Measurements from ENCODE around the gene ATG2A. TPM values are rescaled to one million over a fixed set of nuclear protein-coding genes. Genes with fewer than 3 reads are reported as not detected.
A peak's percentile ranks its signal among the peaks of the same experiment; 100 is the strongest.

The ATG2A gene
- total and polyA plus RNA-seq, 9 of the 15 experiments (the other 6 are each of a cell fraction or from before 2014, with no cell fraction given): 0.25 to 45.9 (median 5.2) TPM

GRCh38 chr11:64849598-64850356 lies 67.2 kb downstream of the ATG2A start:
- Histone ChIP-seq H2AFZ (ENCODE audit: low read depth, low read length) (no peak overlapping the region; the same call in 1 of the 2 replicates), H3K27me3 (ENCODE audit: control insufficient read depth in 2 of 2, insufficient read depth in 2 of 2, low read length in 2 of 2) (no peaks in the 10 kb centered on the region), H3K79me2 (ENCODE audit: control insufficient read depth, insufficient read depth, low read length) (no peaks in the 10 kb centered on the region), H3K4me3 (no peak overlapping the region), H3K27ac (ENCODE audit: extremely low read depth, low read depth, low read length) (no peak overlapping the region), H3K9me3 (replicated peaks; ENCODE audit: control insufficient read depth, insufficient read depth, low read depth, low read length) (no peaks in the 10 kb centered on the region), H3K9me1 (ENCODE audit: control insufficient read depth, insufficient read depth, low read length) (no peaks in the 10 kb centered on the region), H3K9ac (ENCODE audit: insufficient read depth in 1 of 2, low read depth in 2 of 2, low read length in 2 of 2) (peak overlapping the region in 1 of 2 experiments; percentile 87; a peak in 2 of 4 replicates), H3K4me1 (replicated peaks in 1 of 2; ENCODE audit: control insufficient read depth in 2 of 2, insufficient read depth in 2 of 2, low read length in 2 of 2) (peaks cover 39 to 83% of the 10 kb centered on the region in 2 experiments), H3K36me3 (ENCODE audit: control insufficient read depth, insufficient read depth, low read length) (peaks cover 18% of the 10 kb centered on the region; the same call in 2 of the 3 replicates), H4K20me1 (replicated peaks; ENCODE audit: control insufficient read depth, insufficient read depth, low read length) (no peaks in the 10 kb centered on the region), H3K4me2 (ENCODE audit: insufficient read depth, low read length) (no peak overlapping the region)
- intact Hi-C loops (cut with micrococcal nuclease): loop anchor here (5.0 to 10.0 kb wide), 2 partner anchors 263 to 405 kb away; partner anchors contain the start of gene TM7SF2
- ATAC-seq: no peak
- no peak for DNase-seq (ENCODE audit: extremely low read depth in 1 of 4, low spot score in 3 of 4)
- 84% methylated on average over 19 of the region's 19 CpGs for WGBS (ENCODE audit: insufficient coverage, low coverage, missing lambda C conversion rate)
- BruUV-seq (replicated peaks): no TSS peak
- no peak for FAIRE-seq
- POLR2A ChIA-PET: interaction anchor here (0.8 to 4.4 kb wide), 5 partner anchors 14 to 42 kb away, joined by 3 to 26 read pairs (median 11); partner anchors contain the start of gene EHD1
- CTCF ChIA-PET (ENCODE audit: low intra/inter-chr PET ratio): interaction anchor here (3.7 kb wide), 1 partner anchor 44 kb away, joined by 39 read pairs; no protein-coding TSS in a partner anchor
- in situ Hi-C loops (cut with MboI): loop anchor here (5.0 kb wide), 2 partner anchors 43 to 148 kb away; partner anchors contain the start of gene BATF2
- TF ChIP-seq MTA1 (IDR thresholded peaks at IDR 0.05; ENCODE audit: borderline replicate concordance) (no peak), POLR2G (IDR thresholded peaks at IDR 0.05; ENCODE audit: low read depth, low read length) (peak; percentile 41; the same call in 1 of the 2 replicates), ZNF655 (CRISPR knock-in tag; IDR thresholded peaks at IDR 0.05) (no peak), MAFK (IDR thresholded peaks at IDR 0.05; ENCODE audit: low read length) (no peak), TCF7 (IDR thresholded peaks at IDR 0.05; ENCODE audit: borderline replicate concordance) (no peak), HNRNPUL1 (IDR thresholded peaks at IDR 0.05; ENCODE audit: low read length) (no peak), TOE1 (IDR thresholded peaks at IDR 0.05; ENCODE audit: borderline replicate concordance) (no peak), TOE1 (CRISPR knock-in tag; IDR thresholded peaks at IDR 0.05; ENCODE audit: borderline replicate concordance, low read depth) (no peak), MLX (CRISPR knock-in tag; conservative IDR thresholded peaks at IDR 0.05) (no peak), ZC3H4 (CRISPR knock-in tag; IDR thresholded peaks at IDR 0.05; ENCODE audit: borderline replicate concordance) (no peak), DIDO1 (tag; IDR thresholded peaks at IDR 0.05; ENCODE audit: low read depth) (no peak), PREB (CRISPR knock-in tag; IDR thresholded peaks at IDR 0.05) (no peak), ZNF311 (CRISPR knock-in tag; IDR thresholded peaks at IDR 0.05) (no peak), MXD1 (CRISPR knock-in tag; IDR thresholded peaks at IDR 0.05; ENCODE audit: borderline replicate concordance, poor library complexity, severe bottlenecking) (no peak), CBFA2T2 (conservative IDR thresholded peaks at IDR 0.05) (no peak), GMEB1 (CRISPR knock-in tag; IDR thresholded peaks at IDR 0.05) (no peak)

Measured in K562 (cell line).